RWPE1 (cell line): ENCODE measurements around the gene OTUD7B.

Source experiments
- CTCF ChIA-PET: fragments of 350-600 bp; sonication (Branson Sonifier 250); formaldehyde crosslinking; extraction: SDS; loops from one replicate; lab custom pipeline; 2021; lab: Yijun Ruan, JAX
- POLR2A ChIA-PET: fragments of 400-600 bp; formaldehyde crosslinking; extraction: SDS; loops from one replicate; lab custom pipeline; 2020; ENCODE audit warnings: antibody characterized with exemption; ENCODE audit not compliant: low non-redundant PET; lab: Yijun Ruan, JAX
- DNase-seq: peaks from one replicate; pipeline ENCODE4 v3.0.0; 2012; ENCODE audit warnings: low spot score
- H3K27ac ChIP-seq: fragments of 450-650 bp; 2 replicates; pipeline ENCODE4 v1.5.1; 2017
- CTCF ChIP-seq: fragments of 450-650 bp; conservative IDR thresholded peaks from 2 replicates; pipeline ENCODE4 v1.5.1; 2017; ENCODE audit warnings: low read depth, mild to moderate bottlenecking

The OTUD7B gene

GRCh38 chr1:149997585-149998262, 12.8 kb downstream of the OTUD7B start:
- ChIA-PET CTCF (interaction anchor here (0.6 kb wide), 1 partner anchor 189 kb away, joined by 4 read pairs; no protein-coding TSS in a partner anchor), POLR2A (no interaction called here)
- no peak for DNase-seq
- no peak overlapping the region for H3K27ac ChIP-seq
- TF ChIP-seq CTCF, result no peak

DNA sequence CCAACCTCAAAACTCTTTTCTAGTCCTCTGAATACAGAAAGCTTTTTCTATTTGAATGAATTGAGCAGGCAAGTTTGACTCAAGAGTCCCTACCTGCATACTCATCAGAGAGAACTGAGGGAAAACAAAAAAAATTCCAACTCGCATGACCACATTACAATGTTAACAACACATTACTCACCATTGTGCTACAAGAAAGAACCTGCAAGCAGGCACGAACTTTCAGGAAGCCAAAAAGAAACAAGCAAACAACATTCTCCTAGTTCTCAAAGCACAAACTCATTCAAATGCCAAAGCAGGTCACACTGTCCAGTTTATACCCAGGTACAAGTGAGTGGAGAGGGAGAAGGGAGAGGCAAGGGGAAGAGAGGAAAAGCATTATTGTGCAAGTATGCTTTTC, 14.6 kb downstream of the OTUD7B start:
- DNase-seq, result peak; percentile 70
- ChIA-PET CTCF (no interaction called here), POLR2A (no interaction called here)
- H3K27ac ChIP-seq, result no peak overlapping the region
- no peak for TF ChIP-seq CTCF

- no peak for TF ChIP-seq CTCF
- no peak for DNase-seq
- CTCF ChIA-PET, result no interaction called here
- POLR2A ChIA-PET, result no interaction called here
- no peak overlapping the region for H3K27ac ChIP-seq
These were observed 16.8 kb downstream of the OTUD7B start for GRCh38 chr1:149993764-149994163.

DNA sequence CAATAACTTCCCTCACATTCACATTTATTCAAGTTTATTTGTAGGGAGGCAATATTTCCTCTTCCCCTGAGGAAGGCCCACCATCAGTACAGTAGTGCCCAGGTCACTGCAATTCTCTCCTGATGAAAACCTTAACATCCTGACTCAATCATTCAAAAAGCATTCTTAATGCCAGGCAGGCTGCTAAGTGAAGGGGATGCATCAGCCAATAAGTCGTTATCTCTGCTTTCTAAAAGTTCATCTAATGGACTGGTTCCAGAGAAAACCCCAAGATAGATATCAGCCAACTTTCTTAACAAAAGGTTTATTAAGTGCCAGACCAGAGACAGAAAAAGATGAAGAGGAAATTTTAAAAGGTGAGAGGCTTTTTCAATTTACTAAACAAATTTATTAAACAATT, 17.3 kb downstream of the OTUD7B start:
- H3K27ac ChIP-seq, result no peak overlapping the region
- no peak for TF ChIP-seq CTCF
- DNase-seq, result no peak
- ChIA-PET POLR2A (no interaction called here), CTCF (no interaction called here)

GRCh38 chr1:149987297-149987595, 23.3 kb downstream of the OTUD7B start:
- CTCF ChIA-PET, result interaction anchor here (0.5 to 1.1 kb wide), 4 partner anchors 10 to 200 kb away, joined by 3 to 5 read pairs (median 4); no protein-coding TSS in a partner anchor
- POLR2A ChIA-PET, result no interaction called here
- DNase-seq, result no peak
- TF ChIP-seq CTCF, result no peak
- no peak overlapping the region for H3K27ac ChIP-seq

- DNase-seq, result no peak
- H3K27ac ChIP-seq, result no peak overlapping the region
- no peak for TF ChIP-seq CTCF
- ChIA-PET CTCF (interaction anchor here (0.5 to 1.1 kb wide), 4 partner anchors 9 to 200 kb away, joined by 3 to 5 read pairs (median 4); no protein-coding TSS in a partner anchor), POLR2A (no interaction called here)
These were observed 23.8 kb downstream of the OTUD7B start for GRCh38 chr1:149986486-149987296.
